ENCODE data around the gene WDR35. TPM values are rescaled to one million over a fixed set of nuclear protein-coding genes. Genes with fewer than 3 reads are reported as not detected.

The WDR35 gene
- total and polyA plus RNA-seq, 10 of the 15 experiments (the other 5 are each of a cell fraction or from before 2014, with no cell fraction given), result 3.0 to 9.3 (median 6.3) TPM

- ChIA-PET RAD21 (ENCODE audit: unreplicated experiment) (interaction anchor here (1.0 kb wide), 1 partner anchor 56 kb away, joined by 3 read pairs; no protein-coding TSS in a partner anchor), CTCF (interaction anchor here (1.4 kb wide), 1 partner anchor 56 kb away, joined by 4 read pairs; no protein-coding TSS in a partner anchor), SMC1A (ENCODE audit: uncharacterized antibody, unreplicated experiment) (interaction anchor here (1.0 to 1.2 kb wide), 2 partner anchors 22 to 214 kb away, joined by 3 to 4 read pairs; partner anchors contain the start of genes SDC1 and WDR35), POLR2A (no interaction called here)
- Histone ChIP-seq H3K27me3 (replicated peaks in 1 of 2; ENCODE audit: control insufficient read depth in 2 of 2, insufficient read depth in 2 of 2, low read length in 1 of 2) (peaks cover 5 to 16% of the 10 kb centered on the region in 2 experiments), H2AFZ (ENCODE audit: control insufficient read depth, low read depth, low read length) (no peak overlapping the region), H3K9ac (ENCODE audit: control insufficient read depth, insufficient read depth, low read length) (no peak overlapping the region), H3K4me2 (ENCODE audit: control insufficient read depth, insufficient read depth) (no peak overlapping the region), H3K4me3 (no peak overlapping the region), H3K4me1 (ENCODE audit: control insufficient read depth, insufficient read depth, low read length) (no peaks in the 10 kb centered on the region), H3K9me3 (replicated peaks; ENCODE audit: control insufficient read depth, insufficient read depth, low read length) (no peaks in the 10 kb centered on the region; the same call in 2 of the 3 replicates), H3K36me3 (ENCODE audit: control insufficient read depth in 2 of 2, insufficient read depth in 2 of 2, low read length in 1 of 2) (no peaks in the 10 kb centered on the region), H4K20me1 (ENCODE audit: control insufficient read depth, insufficient read depth) (no peaks in the 10 kb centered on the region), H3K27ac (ENCODE audit: control insufficient read depth, insufficient read depth) (no peak overlapping the region), H3K79me2 (ENCODE audit: control insufficient read depth, insufficient read depth, low read length) (no peaks in the 10 kb centered on the region)
- in situ Hi-C loops (cut with MboI), result loop anchor here (10.0 kb wide), 1 partner anchor 83 kb away; no protein-coding TSS in a partner anchor
- DNase-seq (ENCODE audit: low read depth, low spot score) (no peak), ATAC-seq (no peak), FAIRE-seq (no peak)
- no peak for TF ChIP-seq NFYA (IDR thresholded peaks at IDR 0.05; ENCODE audit: borderline replicate concordance, low read depth, low read length)
- no peak for TF ChIP-seq GABPA (IDR thresholded peaks at IDR 0.05; ENCODE audit: low read depth)
- TF ChIP-seq RELA (IDR thresholded peaks at IDR 0.05; ENCODE audit: borderline replicate concordance, partially characterized antibody), result no peak
- TF ChIP-seq KDM1A (IDR thresholded peaks at IDR 0.05; ENCODE audit: borderline replicate concordance), result no peak
- TF ChIP-seq KAT2A (conservative IDR thresholded peaks at IDR 0.05; ENCODE audit: control insufficient read depth, low read depth, low read length), result no peak
- TF ChIP-seq, protein P1, sequence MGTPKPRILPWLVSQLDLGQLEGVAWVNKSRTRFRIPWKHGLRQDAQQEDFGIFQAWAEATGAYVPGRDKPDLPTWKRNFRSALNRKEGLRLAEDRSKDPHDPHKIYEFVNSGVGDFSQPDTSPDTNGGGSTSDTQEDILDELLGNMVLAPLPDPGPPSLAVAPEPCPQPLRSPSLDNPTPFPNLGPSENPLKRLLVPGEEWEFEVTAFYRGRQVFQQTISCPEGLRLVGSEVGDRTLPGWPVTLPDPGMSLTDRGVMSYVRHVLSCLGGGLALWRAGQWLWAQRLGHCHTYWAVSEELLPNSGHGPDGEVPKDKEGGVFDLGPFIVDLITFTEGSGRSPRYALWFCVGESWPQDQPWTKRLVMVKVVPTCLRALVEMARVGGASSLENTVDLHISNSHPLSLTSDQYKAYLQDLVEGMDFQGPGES (IDR thresholded peaks at IDR 0.05), result no peak
- no peak for TF ChIP-seq MLLT1 (IDR thresholded peaks at IDR 0.05)
- TF ChIP-seq YY1 (IDR thresholded peaks at IDR 0.05; ENCODE audit: low read depth, low read length), result no peak
- no peak for TF ChIP-seq HDAC2 (IDR thresholded peaks at IDR 0.05)
- no peak for TF ChIP-seq TCF7 (IDR thresholded peaks at IDR 0.05; ENCODE audit: borderline replicate concordance)
- no peak for TF ChIP-seq BACH1 (IDR thresholded peaks at IDR 0.05; ENCODE audit: borderline replicate concordance)
- TF ChIP-seq BCL3 (IDR thresholded peaks at IDR 0.05; ENCODE audit: borderline replicate concordance, insufficient read depth, low read depth, low read length, poor library complexity, severe bottlenecking), result no peak
- TF ChIP-seq DPF2 (IDR thresholded peaks at IDR 0.05), result no peak
- no peak for TF ChIP-seq EZH2 (IDR thresholded peaks at IDR 0.05; ENCODE audit: borderline replicate concordance, control insufficient read depth, low read depth, low read length)
- no peak for TF ChIP-seq PAX8 (IDR thresholded peaks at IDR 0.05)
- TF ChIP-seq SREBF1 (IDR thresholded peaks at IDR 0.05; ENCODE audit: low read length), result no peak
- TF ChIP-seq BCLAF1 (IDR thresholded peaks at IDR 0.05), result no peak
- intact Hi-C loops (cut with micrococcal nuclease; ENCODE audit: unreplicated experiment), result no loop called here
- WGBS (ENCODE audit: insufficient coverage, insufficient replicate concordance, low lambda C conversion rate, missing lambda C conversion rate), result 67% methylated on average over 14 of the region's 14 CpGs
- no TSS peak for BruUV-seq (replicated peaks)
Measured at GRCh38 chr2:20011276-20012031, 21.5 kb upstream of the WDR35 start.

Data from GM12878 (cell line).